GM23248 (cell line): ENCODE results near the gene PLAC8.

Experiments
- EZH2 ChIP-seq: fragments of 200-600 bp; sonication (generic); IDR thresholded peaks from 2 replicates; pipeline ENCODE4 v1.6.1; 2018; ENCODE audit warnings: antibody characterized with exemption, mild to moderate bottlenecking; ENCODE audit not compliant: insufficient read depth, poor library complexity, severe bottlenecking
- EZH2phosphoT487 ChIP-seq: fragments of 200-600 bp; sonication (generic); IDR thresholded peaks from 2 replicates; pipeline ENCODE4 v1.6.1; 2018; ENCODE audit warnings: antibody characterized with exemption, moderate library complexity, mild to moderate bottlenecking, low read depth; ENCODE audit not compliant: insufficient read depth

GRCh38 chr4:83118869-83119268 lies 4.3 kb upstream of the PLAC8 start:
- TF ChIP-seq EZH2 (no peak), EZH2phosphoT487 (no peak)
